Neural progenitor cell (in vitro differentiated cells): ENCODE measurements around the gene RNLS. TPM values are rescaled to one million over a fixed set of nuclear protein-coding genes. Genes with fewer than 3 reads are reported as not detected.

Experiments
- DNase-seq: peaks from one replicate; pipeline ENCODE4 v3.0.0-alpha.2; 2016; ENCODE audit warnings: low spot score
- H2AFZ ChIP-seq: fragments of 200-600 bp; sonication (generic); replicated peaks from 2 replicates; pipeline ENCODE4 v1.6.1; 2016; ENCODE audit warnings: antibody characterized with exemption
- H3F3A ChIP-seq: fragments of 200-600 bp; sonication (generic); 2 replicates; pipeline ENCODE4 v1.6.1; 2016; ENCODE audit warnings: antibody characterized with exemption, low read depth
- H3K27ac ChIP-seq: fragments of 200-600 bp; sonication (generic); 2 replicates; pipeline ENCODE4 v1.5.1; 2016; ENCODE audit warnings: mild to moderate bottlenecking
- H3K27me3 ChIP-seq: fragments of 200-600 bp; sonication (generic); 2 replicates; pipeline ENCODE4 v1.6.1; 2016; ENCODE audit warnings: mild to moderate bottlenecking, moderate library complexity
- H3K36me3 ChIP-seq: fragments of 200-600 bp; sonication (generic); 2 replicates; pipeline ENCODE4 v1.5.1; 2016
- H3K4me1 ChIP-seq: fragments of 200-600 bp; sonication (generic); 2 replicates; pipeline ENCODE4 v1.6.1; 2016; ENCODE audit warnings: mixed run types
- H3K4me2 ChIP-seq: fragments of 200-600 bp; sonication (generic); 2 replicates; pipeline ENCODE4 v1.6.1; 2016
- H3K4me3 ChIP-seq: fragments of 200-600 bp; sonication (generic); 2 replicates; pipeline ENCODE4 v1.5.1; 2016
- H3K79me2 ChIP-seq: fragments of 200-600 bp; sonication (generic); 2 replicates; pipeline ENCODE4 v1.6.1; 2016; ENCODE audit warnings: low read depth
- H3K9ac ChIP-seq: fragments of 200-600 bp; sonication (generic); 2 replicates; pipeline ENCODE4 v1.6.1; 2016
- H3K9me3 ChIP-seq: fragments of 200-600 bp; sonication (generic); 2 replicates; pipeline ENCODE4 v1.5.1; 2016; ENCODE audit warnings: low read depth
- H4K20me1 ChIP-seq: fragments of 200-600 bp; sonication (generic); 2 replicates; pipeline ENCODE4 v1.6.1; 2016; ENCODE audit warnings: low read depth
- H3K27ac Mint-ChIP-seq: 3 replicates; pipeline ENCODE4 v1.8.0; 2021; ENCODE audit warnings: mixed read lengths
- H3K27me3 Mint-ChIP-seq: 2 replicates; pipeline ENCODE4 v1.8.0; 2022; ENCODE audit warnings: low read depth, mild to moderate bottlenecking, inconsistent platforms, moderate library complexity, mixed read lengths; ENCODE audit not compliant: insufficient read depth
- H3K36me3 Mint-ChIP-seq: 3 replicates; pipeline ENCODE4 v1.8.0; 2021; ENCODE audit warnings: mixed read lengths
- H3K4me1 Mint-ChIP-seq: 3 replicates; pipeline ENCODE4 v1.8.0; 2021; ENCODE audit warnings: mixed read lengths
- H3K4me3 Mint-ChIP-seq: 3 replicates; pipeline ENCODE4 v1.8.0; 2021; ENCODE audit warnings: mild to moderate bottlenecking, moderate library complexity, mixed read lengths
- H3K9me3 Mint-ChIP-seq: 3 replicates; pipeline ENCODE4 v1.8.0; 2020; ENCODE audit warnings: mixed read lengths
- CTCF ChIP-seq: fragments of 200-600 bp; sonication (generic); IDR thresholded peaks from 2 replicates; pipeline ENCODE4 v1.5.1; 2017; ENCODE audit warnings: antibody characterized with exemption, mild to moderate bottlenecking
- EZH2 ChIP-seq: fragments of 200-600 bp; sonication (generic); IDR thresholded peaks from 2 replicates; pipeline ENCODE4 v1.6.1; 2017; ENCODE audit warnings: antibody characterized with exemption, mild to moderate bottlenecking, moderate library complexity
- EZH2phosphoT487 ChIP-seq: fragments of 200-600 bp; sonication (generic); IDR thresholded peaks from 2 replicates; pipeline ENCODE4 v1.6.1; 2017; ENCODE audit warnings: antibody characterized with exemption
- total RNA-seq: library from RNA; depleted of rRNA; stranded (reverse); fragments of >200 nt; gene quantifications from 2 replicates; pipeline ENCODE4 v1.2.3, GENCODE V29; 2015; ENCODE audit warnings: low replicate concordance

Gene RNLS
- total RNA-seq, 1 donor from 2014 or later: 9.1 TPM

GRCh38 chr10:88271761-88272543, 311.2 kb downstream of the RNLS start:
- no peak overlapping the region for H3K9ac ChIP-seq
- H3K27me3 Mint-ChIP-seq: peaks cover 5% of the 10 kb centered on the region
- H3K79me2 ChIP-seq: no peaks in the 10 kb centered on the region
- H3K4me1 ChIP-seq: no peaks in the 10 kb centered on the region
- no peaks in the 10 kb centered on the region for H3F3A ChIP-seq
- H3K27ac ChIP-seq: no peak overlapping the region
- TF ChIP-seq CTCF (no peak), EZH2 (no peak), EZH2phosphoT487 (no peak)
- H3K27me3 ChIP-seq: no peaks in the 10 kb centered on the region
- no peaks in the 10 kb centered on the region for H3K36me3 ChIP-seq
- H3K4me3 ChIP-seq: no peak overlapping the region
- no peaks in the 10 kb centered on the region for H3K9me3 Mint-ChIP-seq
- no peak for DNase-seq
- H3K4me1 Mint-ChIP-seq: peaks cover 14% of the 10 kb centered on the region
- H2AFZ ChIP-seq: no peak overlapping the region
- no peaks in the 10 kb centered on the region for H3K9me3 ChIP-seq
- H3K36me3 Mint-ChIP-seq: no peaks in the 10 kb centered on the region
- H3K4me2 ChIP-seq: no peak overlapping the region
- H3K27ac Mint-ChIP-seq: no peak overlapping the region
- H4K20me1 ChIP-seq: no peaks in the 10 kb centered on the region
- no peak overlapping the region for H3K4me3 Mint-ChIP-seq

- no peak overlapping the region for H3K27ac ChIP-seq
- Mint-ChIP-seq H3K27ac (no peak overlapping the region), H3K27me3 (peaks cover 5% of the 10 kb centered on the region), H3K4me1 (peaks cover 22% of the 10 kb centered on the region), H3K9me3 (no peaks in the 10 kb centered on the region), H3K4me3 (no peak overlapping the region), H3K36me3 (no peaks in the 10 kb centered on the region)
- H3K9ac ChIP-seq: no peak overlapping the region
- DNase-seq: no peak
- H3K27me3 ChIP-seq: no peaks in the 10 kb centered on the region
- H3K4me1 ChIP-seq: peaks cover 4% of the 10 kb centered on the region
- TF ChIP-seq EZH2phosphoT487 (no peak), CTCF (no peak), EZH2 (no peak)
- H3K4me2 ChIP-seq: no peak overlapping the region
- no peaks in the 10 kb centered on the region for H3F3A ChIP-seq
- no peak overlapping the region for H2AFZ ChIP-seq
- H3K9me3 ChIP-seq: no peaks in the 10 kb centered on the region
- H3K79me2 ChIP-seq: no peaks in the 10 kb centered on the region
- H4K20me1 ChIP-seq: no peaks in the 10 kb centered on the region
- H3K4me3 ChIP-seq: no peak overlapping the region
- no peaks in the 10 kb centered on the region for H3K36me3 ChIP-seq
Measured at GRCh38 chr10:88270871-88271713, 312.0 kb downstream of the RNLS start.

- Mint-ChIP-seq H3K27me3 (peaks cover 5% of the 10 kb centered on the region), H3K36me3 (no peaks in the 10 kb centered on the region), H3K4me3 (no peak overlapping the region), H3K27ac (no peak overlapping the region), H3K9me3 (no peaks in the 10 kb centered on the region), H3K4me1 (peaks cover 22% of the 10 kb centered on the region)
- Histone ChIP-seq H3K27ac (no peak overlapping the region), H3F3A (no peaks in the 10 kb centered on the region), H3K4me2 (no peak overlapping the region), H3K4me3 (no peak overlapping the region), H4K20me1 (no peaks in the 10 kb centered on the region), H3K9ac (no peak overlapping the region), H3K79me2 (no peaks in the 10 kb centered on the region), H3K9me3 (no peaks in the 10 kb centered on the region), H3K27me3 (no peaks in the 10 kb centered on the region), H3K36me3 (no peaks in the 10 kb centered on the region), H2AFZ (no peak overlapping the region), H3K4me1 (peaks cover 6% of the 10 kb centered on the region)
- TF ChIP-seq CTCF: no peak
- TF ChIP-seq EZH2: no peak
- TF ChIP-seq EZH2phosphoT487: no peak
- no peak for DNase-seq
Measured at GRCh38 chr10:88270061-88270808, 312.9 kb downstream of the RNLS start.
